Cortex of kidney (tissue), 1 donor: ENCODE data around the gene ERFL.

Source experiments
- DNase-seq: peaks from one replicate; lab custom pipeline; 2025; lab: John Stamatoyannopoulos, UW

Gene ERFL

DNA sequence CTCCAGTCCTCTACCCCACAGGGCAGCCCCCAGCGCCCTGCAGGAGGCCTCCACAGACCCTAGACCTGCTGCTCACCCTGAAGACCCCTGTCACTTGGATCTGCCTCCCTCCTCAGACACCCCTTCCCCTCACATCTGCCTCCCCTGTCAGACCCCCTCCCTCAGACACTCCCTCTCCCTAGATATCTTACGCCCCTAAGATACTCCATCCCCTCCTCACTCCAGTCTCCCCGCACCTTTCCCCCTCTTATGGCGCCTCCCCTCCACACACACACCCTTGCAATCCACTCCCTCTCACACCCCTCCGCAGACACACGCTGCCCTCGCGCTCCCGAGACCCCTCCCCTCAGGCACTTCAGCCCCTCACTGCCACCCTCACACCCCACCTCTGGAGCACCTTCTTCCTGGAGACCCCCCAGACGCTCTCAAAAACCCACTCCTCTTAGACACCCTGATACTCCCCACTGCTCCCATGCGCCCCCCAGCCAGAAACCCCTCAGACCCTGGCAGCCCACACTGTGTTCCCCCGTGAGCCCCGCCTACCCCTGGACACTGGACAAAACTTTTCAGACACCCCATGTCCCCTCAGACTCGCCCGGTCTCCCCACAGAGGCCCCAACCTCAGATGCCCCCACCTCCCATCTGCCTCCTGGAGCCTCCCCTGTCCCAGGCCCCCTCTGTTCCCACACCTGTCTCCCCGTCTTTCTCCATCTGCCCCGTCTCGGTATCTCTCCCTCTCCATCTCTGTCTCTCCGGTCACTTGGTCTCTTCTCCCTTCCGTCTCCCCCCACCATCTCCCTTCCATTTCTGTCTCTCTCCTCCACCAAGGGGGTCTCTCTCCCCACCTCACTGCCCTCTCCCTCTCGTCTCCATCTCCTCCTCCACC lies 14.5 kb downstream of the ERFL start:
- DNase-seq: no peak

DNA sequence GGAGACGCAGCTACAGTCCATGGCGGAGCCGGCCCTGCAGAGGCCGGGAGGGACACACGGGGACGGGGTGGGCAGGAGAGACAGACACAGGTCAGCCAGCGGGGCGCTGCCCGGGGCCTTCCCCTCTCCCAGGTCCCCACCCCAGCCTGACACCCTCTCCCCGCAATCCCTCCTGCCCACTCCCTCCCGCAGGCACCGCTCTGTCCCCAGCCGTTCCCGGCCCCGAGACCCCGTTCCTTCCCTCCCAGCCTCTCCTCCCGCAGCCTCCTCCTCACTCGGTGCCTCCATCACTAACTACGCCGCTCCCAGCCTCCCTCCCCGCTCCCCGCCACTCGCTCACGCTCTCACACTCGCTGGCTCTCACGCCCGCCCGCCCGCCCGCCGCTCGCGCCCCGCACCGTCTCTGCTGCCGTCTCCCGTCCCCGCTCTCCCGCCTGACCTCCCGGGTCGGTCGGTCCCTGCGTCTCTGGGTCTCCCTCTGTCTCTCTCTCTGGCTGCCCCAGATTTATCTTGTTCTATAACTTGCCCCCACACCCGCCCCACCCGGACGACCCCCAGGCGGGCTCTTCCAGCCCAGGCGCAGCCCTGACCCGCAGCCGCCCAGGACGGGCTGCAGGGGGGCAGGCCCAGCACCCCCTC lies 15.2 kb downstream of the ERFL start:
- DNase-seq: no peak

DNA sequence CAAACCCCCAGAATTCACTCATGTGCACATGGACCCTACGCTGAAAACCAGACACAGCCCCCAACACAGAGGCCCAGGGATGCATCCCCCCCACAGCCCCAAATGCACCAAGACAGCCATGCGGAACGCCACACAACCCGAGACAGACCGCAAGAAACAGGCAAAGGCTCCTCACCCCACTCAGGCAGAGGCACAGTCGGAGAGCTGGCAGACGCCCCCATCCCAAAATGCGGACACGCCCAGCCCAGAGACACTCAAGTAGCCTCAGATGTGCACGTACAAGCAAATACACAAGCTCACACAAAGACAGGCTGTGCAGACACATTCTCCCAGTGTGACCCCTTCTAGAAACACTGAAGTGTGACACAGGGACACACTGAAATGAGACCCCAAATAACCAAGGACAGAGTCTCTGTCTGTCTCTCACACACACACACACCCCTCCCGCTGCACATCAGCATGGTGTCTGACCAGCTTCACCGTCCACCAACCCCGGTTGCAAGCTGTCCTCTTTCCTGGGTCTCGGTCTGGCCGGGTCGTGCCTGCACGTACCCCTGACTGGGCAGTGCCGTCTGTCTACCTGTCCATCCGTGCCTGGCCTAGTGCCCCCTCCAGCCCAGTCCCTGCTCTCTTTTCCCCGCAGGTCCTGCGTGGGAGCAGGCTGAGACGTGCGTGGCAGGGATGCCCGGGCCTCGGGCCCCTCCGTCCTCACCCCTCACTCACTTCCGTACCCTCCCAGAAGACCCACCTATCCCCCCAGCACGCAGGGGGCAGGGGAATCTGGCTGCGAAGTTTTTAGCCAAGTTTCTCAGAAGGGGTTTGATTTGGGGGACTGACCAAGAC lies 16.1 kb downstream of the ERFL start:
- DNase-seq: no peak

DNA sequence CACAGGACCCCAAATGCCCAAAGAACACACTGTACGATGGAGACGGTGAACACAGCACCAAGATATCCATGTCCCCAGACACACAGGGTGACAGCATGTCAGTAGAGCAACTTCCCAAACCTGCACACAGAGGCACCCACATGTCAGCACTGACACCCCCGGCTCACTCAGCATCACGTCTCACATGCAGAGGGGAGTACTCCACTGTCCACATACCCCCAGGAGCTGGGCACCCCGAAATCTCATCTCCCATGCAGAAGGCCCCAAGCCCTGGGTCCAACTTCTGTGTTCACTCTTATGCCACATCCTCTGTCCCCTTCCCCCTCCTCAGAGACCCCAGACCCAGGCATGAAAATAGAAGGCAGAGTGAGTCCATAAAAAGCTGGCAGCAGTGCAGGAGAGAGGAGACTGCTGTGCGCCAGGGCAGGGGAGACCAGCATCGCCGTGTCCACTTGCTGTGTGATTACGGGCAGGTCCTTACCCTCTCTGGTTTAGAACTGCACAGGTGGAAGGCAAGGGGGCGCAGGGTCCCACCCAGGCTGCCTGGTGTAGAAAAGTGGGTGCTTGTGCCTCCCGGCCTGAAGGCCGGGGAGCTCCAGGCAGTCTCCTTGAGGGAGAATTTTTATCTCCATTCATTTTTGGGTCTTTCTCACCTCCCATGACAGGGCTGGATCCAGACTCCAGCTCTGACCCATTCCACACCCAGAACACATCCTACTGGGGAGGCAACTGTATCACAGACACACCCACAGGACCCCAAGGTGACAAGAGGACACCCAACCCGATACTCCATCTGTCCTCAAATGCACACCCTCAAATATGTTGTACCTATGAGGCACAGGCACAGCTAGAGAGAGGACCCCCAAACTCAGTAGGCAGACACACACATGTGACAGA lies 17.0 kb downstream of the ERFL start:
- DNase-seq: no peak

DNA sequence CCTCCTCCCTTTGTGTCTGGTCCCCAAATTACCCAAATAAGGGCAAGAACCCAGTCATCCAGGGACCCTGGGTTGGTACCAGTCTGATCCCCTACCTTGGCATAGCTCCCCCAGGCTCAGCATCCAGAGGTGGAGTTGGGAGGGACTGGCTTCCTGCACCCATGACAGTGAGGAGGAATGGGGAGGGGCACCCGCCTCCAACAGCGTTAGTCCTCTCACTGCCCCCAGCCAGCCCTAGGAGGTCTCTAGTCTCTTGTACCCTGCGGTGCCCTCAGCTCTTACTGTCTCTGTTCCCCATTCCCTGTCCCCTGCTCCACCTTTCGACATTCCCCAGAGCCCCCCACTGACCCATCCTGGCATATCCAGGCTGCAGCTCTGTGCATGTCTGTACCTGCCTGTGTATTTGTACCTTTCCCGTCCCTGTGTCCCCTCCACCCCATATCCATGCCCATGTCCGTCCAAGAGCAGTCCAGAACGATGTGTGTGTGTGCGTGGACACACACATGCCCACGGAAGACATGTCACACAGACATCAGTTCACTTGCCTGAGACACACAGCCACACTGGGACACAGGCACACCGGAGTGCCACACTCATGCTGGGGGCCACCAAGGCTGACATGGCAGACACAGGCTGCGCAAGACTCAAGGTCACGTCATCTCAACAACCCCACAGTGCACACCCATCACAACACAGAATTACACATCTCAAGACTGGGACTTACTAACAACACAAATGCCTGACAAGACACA lies 17.8 kb downstream of the ERFL start:
- no peak for DNase-seq

DNA sequence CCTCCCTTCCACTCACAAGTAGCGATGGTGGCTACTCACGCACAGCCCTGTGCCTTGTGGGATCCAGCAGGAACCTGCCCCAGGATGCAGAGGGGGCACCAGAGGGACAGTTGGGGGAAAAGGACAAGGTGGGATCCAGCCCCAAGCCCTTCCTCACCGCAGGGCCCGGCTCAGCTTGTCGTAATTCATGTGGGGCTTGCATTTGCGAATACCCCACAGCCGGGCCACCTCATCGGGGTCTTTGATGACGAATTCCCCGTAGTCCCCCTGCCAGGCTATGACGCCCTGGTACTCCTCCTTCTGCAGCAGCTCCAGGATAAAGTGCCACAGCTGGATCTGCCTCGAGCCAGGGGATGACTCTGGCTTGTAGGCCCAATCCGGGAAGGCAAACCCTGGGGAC lies 18.5 kb downstream of the ERFL start:
- DNase-seq: no peak

DNA sequence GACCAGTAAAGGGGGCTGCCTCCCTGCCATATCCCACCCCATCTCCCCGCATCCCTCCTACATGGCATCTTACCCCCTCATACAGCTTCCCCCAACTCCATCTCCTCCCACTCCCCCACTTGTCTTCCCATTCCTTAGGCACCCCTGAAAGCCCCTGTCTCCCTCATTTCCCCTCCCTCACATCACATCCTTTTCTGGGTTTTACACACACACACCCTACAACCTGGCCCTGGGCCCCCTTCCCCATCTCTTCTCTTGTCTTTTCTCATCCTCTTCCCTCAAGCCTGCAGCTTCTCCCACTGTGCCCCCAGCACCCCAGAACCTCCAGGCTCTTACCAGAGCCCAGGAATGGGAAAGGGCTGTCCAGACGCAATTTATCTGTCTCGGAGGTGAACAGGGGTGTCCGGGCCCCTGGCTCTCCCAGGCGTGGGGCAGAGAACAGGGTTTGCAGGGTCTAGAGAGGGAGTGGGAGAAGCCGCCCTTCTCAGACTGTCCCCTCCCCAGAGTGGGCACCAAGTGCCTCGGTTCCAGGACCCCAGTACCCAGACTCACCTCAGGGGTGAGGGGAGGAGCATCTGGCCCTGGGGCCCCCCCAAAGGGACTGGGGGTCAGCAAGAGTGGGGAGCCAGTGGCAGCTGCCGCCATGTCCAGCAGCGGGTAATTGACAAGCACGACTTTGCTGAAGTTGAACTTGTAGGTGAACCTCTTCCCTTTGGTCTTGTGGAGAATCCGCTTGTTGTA lies 19.4 kb downstream of the ERFL start:
- DNase-seq: no peak

- no peak for DNase-seq
Measured at GRCh38 chr19:41907994-41908615, 20.1 kb downstream of the ERFL start.

DNA sequence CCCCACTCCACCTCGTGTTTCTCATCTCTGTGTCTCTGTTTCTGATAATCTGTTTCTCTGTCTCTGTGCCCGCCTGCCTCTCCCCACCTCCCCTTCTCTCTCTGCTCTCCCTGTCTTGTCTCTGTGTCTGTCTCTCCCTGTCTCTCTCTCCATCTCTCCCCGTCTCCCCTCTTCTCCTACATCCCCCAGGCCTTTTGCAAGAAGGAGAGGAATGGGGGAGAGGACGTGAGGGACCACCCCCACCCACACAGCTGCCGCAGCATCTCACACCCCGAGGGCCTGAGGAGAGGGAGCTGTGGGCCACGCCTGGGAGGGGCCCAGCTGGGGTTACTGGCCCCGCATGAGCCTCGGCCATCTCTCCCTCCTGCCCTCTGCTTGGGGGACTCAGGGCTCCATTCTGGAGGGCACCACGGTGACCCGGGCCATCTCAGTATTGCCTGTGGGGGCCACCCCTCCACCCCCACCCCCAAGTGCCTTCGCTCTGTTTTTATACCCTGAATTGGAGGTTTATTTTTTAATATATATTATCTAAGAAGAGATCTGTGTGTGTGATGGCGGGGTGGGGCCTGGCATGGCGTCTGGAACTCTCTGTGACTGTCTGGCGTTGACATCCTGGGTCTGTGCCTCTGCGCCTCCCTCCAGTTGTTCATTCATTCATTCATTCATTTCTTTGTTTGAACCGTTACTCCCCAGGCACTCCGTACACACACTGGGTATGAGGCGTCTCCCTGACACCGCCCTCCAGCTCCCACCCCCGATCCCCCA lies 21.2 kb downstream of the ERFL start:
- DNase-seq: no peak

DNA sequence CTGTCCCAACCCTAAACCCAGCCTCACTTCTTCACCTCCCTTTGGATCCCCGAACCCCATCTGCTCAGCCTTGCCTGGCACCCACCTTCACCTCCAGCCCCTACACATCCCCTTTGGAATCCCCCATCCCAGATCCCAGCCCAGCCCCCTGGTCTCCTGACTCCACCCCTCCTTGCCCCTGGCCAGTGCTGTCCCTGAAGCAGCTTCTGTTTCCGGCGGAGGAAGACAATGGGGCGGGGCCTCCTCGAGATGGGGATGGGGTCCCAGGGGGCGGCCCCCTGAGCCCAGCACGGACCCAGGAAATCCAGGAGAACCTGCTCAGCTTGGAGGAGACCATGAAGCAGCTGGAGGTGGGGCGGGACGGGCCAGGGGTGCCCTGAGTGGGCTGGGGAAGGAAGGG lies 22.0 kb downstream of the ERFL start:
- no peak for DNase-seq

GRCh38 chr19:41905273-41906002 lies 22.8 kb downstream of the ERFL start:
- no peak for DNase-seq

DNA sequence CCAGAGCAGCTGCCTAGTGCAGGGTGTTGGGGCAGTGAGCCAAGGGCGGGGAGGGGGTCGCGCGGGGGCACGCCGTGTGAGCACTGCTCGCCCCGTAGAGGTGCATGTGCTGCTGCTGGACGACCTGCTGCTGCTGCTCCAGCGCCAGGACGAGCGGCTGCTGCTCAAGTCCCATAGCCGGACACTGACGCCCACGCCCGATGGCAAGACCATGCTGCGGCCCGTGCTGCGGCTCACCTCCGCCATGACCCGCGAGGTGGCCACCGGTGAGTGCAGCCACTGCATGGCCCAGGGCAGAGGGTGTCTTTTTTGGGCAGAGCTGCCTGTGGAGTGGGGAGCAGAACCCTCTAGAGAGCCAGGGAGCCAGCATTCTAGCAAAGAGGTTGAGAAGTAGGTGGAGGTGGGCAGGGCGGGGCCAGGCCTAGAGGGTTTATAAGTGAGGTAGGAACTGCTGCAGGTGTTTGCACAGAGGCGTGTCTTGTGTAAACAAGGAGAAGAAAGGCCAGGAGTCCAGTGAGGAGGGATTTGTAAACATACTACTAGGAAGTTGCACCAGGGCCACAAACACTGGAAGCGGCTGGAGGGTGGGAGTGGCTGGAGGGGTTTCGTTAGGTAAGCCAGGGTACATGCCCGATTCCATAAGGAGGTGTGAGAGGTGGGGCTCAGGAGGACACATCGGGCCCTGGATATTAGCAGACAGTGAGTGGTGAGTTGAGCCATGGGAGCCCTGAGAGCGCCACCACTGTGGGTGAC lies 24.0 kb downstream of the ERFL start:
- no peak for DNase-seq

DNA sequence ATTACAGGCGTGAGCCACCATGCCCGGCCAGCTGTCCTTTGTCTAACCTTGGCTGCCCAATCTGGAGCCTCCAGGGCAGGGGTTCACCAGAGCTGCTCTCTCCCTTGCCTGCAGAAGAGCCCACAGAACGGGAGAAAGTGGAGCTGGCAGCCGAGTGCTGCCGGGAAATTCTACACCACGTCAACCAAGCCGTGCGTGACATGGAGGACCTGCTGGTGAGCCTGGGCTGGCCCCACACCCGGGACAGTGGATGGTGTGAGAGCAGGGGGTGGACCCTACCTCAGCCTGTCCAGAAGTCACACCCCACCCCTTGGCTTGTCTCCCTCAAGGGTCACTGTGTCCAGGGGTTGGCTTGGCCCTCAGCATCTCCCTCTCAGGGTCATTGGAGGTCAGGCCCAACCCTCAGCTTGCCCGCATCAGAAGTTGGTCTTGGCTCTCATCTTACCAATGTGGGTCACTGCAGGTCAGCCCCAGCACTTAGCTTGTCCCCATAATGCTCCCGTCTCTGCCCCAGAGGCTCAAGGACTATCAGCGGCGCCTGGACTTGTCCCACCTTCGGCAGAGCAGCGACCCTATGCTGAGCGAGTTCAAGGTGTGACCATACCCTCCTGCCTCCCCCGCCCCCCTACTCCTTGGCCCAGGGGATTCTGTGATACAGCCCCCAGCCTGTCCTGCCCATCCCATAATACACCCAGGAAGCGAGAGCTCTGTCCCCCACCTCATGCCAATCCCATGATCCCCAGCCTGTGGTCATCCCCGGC lies 24.9 kb downstream of the ERFL start:
- no peak for DNase-seq

- DNase-seq: no peak
Measured at GRCh38 chr19:41902594-41902993, 25.7 kb downstream of the ERFL start.

DNA sequence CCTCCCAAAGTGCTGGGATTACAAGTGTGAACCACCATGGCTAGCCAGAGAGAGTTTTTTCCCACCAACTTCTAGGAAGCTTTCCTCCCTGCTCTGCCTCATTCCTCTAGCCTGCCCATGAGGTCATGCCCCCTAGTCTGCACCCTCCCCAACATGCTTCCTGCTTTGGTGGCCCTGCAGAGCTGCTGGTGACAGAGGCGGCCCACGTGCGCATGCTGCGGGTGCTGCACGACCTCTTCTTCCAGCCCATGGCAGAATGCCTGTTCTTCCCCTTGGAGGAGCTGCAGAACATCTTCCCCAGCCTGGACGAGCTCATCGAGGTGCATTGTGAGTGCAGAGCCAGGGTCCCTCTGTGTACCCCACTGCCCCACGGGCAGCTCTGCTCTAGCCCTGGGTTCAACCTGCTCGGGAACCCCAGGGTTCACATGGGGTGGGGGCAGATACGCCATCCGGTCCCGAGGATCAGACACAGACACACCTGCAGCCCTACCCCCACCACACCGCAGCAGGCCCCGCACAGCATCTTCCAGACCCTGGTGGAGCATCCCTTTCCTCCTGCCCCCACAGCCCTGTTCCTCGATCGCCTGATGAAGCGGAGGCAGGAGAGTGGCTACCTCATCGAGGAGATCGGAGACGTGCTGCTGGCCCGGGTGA lies 26.4 kb downstream of the ERFL start:
- DNase-seq: no peak

DNA sequence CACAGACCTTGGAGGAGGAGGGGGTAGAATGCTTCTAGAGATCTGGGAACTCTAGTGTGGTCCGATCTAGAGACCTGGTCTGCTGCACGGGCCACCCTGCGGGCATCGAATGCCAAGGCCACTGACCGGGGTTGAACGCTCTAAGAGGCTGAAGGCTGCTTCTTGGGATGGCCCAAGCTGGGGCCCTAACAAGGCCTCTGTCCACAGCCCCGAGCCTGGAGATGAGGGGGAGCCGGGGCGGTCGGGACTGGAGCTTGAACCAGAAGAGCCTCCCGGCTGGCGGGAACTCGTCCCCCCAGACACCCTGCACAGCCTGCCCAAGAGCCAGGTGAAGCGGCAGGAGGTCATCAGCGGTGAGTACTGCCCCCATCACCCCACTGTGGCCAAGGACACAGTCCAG lies 30.0 kb downstream of the ERFL start:
- no peak for DNase-seq
